Thoracic aorta (tissue), 2 donors: Measurements from ENCODE around the gene KIF1A. TPM values are rescaled to one million over a fixed set of nuclear protein-coding genes. Genes with fewer than 3 reads are reported as not detected.
"Not testable (repeated sequence)": the region's sequence is repeated elsewhere in the genome, so short reads cannot be mapped to it uniquely, and the experiment has no call there.

ENCODE experiments used
- ATAC-seq: fragments of 150-250 bp; one replicate; pipeline ENCODE4 v1.8.0; 2017; ENCODE audit warnings: low read depth; ENCODE audit not compliant: insufficient number of reproducible peaks, low FRiP score
- DNase-seq: peaks from one replicate; pipeline ENCODE4 v3.0.0-alpha.2; 2020; ENCODE audit warnings: low spot score
- H3K27ac ChIP-seq, 2 donors: fragments of 200-600 bp; sonication (generic); 1 replicate in 1 of 2; 2 replicates in 1 of 2; pipeline ENCODE4 v1.5.1; 2016; ENCODE audit warnings: mild to moderate bottlenecking in 2 of 2, moderate library complexity in 2 of 2
- H3K27me3 ChIP-seq: fragments of 200-600 bp; sonication (generic); replicated peaks from 2 replicates; pipeline ENCODE4 v1.6.0; 2016; ENCODE audit warnings: mild to moderate bottlenecking; ENCODE audit not compliant: insufficient read depth
- H3K36me3 ChIP-seq: fragments of 200-600 bp; sonication (generic); one replicate; pipeline ENCODE4 v1.5.1; 2016
- H3K4me1 ChIP-seq, 2 donors: fragments of 200-600 bp; sonication (generic); 1 replicate in 1 of 2; 2 replicates in 1 of 2; pipeline versions ENCODE4 v1.5.1 to v1.6.0; 2016; ENCODE audit warnings: low read depth in 2 of 2, mild to moderate bottlenecking in 1 of 2; ENCODE audit not compliant: control insufficient read depth in 1 of 2
- H3K4me3 ChIP-seq: fragments of 200-600 bp; sonication (generic); 2 replicates; pipeline ENCODE4 v1.5.1; 2016; ENCODE audit warnings: mild to moderate bottlenecking
- H3K9me3 ChIP-seq: fragments of 200-600 bp; sonication (generic); 2 replicates; pipeline ENCODE4 v1.5.1; 2016
- total RNA-seq, 2 donors: library from RNA; depleted of rRNA; stranded (reverse); fragments of >200 nt; gene quantifications; one replicate each; pipeline versions ENCODE4 v1.1.0 to v1.2.3, GENCODE V29; 2016
- TF ChIP-seq, protein P1 (sequence below): fragments of 200-600 bp; sonication (generic); IDR thresholded peaks from one replicate; pipeline ENCODE4 v1.5.1; 2019; ENCODE audit warnings: antibody characterized with exemption

Gene KIF1A
- total RNA-seq, 2 donors from 2014 or later: 0.92 TPM; not detected in 1

DNA sequence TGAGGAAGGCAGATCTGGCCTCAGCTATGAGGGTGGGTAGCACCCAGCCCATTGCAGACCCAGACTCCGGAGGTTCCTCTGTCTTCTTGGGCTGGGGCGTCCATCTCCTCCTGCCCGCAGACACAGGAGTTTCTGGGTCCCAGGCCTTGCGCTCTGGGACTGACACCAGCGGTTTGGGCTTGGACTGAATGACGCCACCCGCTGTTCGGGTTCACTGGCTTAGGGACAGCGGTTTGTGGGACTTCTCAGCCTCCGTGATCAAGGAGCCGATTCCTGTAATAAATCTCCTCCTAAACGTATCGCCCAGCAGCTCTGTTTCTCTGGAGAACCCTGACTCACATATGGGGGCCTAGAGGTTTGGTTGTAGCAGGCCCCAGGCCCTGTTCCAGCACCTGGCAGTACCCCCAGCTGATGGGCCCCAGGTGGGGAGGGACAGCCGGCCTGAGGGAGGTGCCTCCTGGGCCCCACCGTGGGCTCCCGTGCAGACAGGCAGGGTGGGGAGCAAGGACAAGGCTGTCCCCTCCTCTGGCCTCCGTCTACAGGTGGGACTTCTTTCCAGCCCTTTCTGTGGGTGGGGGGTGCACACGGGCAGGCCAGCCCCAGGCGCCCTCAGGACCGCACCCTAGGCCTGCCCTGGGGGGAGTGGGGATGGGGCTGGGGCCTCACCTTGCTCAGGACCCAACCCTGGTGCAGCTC, 132.8 kb downstream of the KIF1A start:
- TF ChIP-seq, protein P1, sequence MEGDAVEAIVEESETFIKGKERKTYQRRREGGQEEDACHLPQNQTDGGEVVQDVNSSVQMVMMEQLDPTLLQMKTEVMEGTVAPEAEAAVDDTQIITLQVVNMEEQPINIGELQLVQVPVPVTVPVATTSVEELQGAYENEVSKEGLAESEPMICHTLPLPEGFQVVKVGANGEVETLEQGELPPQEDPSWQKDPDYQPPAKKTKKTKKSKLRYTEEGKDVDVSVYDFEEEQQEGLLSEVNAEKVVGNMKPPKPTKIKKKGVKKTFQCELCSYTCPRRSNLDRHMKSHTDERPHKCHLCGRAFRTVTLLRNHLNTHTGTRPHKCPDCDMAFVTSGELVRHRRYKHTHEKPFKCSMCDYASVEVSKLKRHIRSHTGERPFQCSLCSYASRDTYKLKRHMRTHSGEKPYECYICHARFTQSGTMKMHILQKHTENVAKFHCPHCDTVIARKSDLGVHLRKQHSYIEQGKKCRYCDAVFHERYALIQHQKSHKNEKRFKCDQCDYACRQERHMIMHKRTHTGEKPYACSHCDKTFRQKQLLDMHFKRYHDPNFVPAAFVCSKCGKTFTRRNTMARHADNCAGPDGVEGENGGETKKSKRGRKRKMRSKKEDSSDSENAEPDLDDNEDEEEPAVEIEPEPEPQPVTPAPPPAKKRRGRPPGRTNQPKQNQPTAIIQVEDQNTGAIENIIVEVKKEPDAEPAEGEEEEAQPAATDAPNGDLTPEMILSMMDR: no peak
- DNase-seq: no peak
- no peak for ATAC-seq
- Histone ChIP-seq H3K27ac (no peak overlapping the region), H3K4me3 (no peak overlapping the region), H3K4me1 (no peaks in the 10 kb centered on the region), H3K27me3 (no peaks in the 10 kb centered on the region), H3K9me3 (no peaks in the 10 kb centered on the region), H3K36me3 (no peaks in the 10 kb centered on the region)

DNA sequence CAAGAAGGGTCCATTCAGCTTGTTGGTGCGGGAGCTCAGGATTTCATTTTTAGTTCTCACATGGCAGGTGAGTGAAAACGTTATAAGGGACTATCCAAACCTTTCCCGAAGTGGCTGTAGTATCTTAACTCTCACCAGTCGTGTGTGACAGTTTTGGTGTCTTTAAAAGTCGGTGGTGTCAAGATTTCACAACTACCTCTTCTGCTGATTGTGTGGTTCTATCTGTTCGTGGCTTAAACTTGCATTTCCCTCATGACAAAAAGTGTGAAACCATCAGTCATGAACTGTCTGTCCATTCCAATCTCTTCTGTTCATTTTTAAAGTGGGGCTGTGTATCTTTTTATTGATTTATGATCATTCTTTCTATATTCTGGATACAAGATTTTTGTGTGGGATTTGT, 133.6 kb downstream of the KIF1A start:
- TF ChIP-seq, protein P1: no peak
- DNase-seq (no peak), ATAC-seq (no peak)

DNA sequence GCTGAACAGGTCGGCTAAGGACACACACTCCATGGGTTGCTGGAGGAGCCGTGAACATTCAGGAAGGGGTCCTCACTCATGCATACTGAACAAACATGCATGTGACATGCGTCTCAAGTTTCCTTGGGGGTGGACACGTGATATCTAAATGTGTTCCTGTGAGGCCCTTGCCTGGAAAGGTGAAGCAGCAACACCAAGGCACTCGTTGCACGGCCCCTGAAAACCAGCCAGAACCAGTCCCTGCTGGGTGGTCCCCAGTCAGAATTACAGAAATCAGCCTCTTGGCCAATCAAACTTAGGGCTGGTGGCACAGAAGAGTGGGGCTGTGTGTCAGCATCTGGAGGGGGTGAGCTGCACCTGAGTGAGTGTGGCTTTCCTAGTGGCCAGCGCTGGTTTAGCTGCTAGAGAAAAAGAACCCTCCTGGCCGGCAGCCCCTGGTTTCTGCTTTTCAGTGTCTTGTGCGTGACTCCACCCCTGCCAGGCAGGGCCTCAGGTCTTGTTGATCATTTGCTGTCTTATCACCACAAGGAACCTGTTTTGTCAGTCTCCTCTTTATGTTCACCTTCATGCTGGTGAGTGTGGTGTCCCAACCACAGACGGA, 134.1 kb downstream of the KIF1A start:
- no peak for ATAC-seq
- no peak for DNase-seq

More for the DNA sequence above, 133.6 kb downstream of the KIF1A start:
- Histone ChIP-seq H3K27me3 (no peaks in the 10 kb centered on the region), H3K36me3 (no peaks in the 10 kb centered on the region), H3K9me3 (no peaks in the 10 kb centered on the region), H3K4me3 (no peak overlapping the region), H3K27ac (no peak overlapping the region), H3K4me1 (no peaks in the 10 kb centered on the region)

DNA sequence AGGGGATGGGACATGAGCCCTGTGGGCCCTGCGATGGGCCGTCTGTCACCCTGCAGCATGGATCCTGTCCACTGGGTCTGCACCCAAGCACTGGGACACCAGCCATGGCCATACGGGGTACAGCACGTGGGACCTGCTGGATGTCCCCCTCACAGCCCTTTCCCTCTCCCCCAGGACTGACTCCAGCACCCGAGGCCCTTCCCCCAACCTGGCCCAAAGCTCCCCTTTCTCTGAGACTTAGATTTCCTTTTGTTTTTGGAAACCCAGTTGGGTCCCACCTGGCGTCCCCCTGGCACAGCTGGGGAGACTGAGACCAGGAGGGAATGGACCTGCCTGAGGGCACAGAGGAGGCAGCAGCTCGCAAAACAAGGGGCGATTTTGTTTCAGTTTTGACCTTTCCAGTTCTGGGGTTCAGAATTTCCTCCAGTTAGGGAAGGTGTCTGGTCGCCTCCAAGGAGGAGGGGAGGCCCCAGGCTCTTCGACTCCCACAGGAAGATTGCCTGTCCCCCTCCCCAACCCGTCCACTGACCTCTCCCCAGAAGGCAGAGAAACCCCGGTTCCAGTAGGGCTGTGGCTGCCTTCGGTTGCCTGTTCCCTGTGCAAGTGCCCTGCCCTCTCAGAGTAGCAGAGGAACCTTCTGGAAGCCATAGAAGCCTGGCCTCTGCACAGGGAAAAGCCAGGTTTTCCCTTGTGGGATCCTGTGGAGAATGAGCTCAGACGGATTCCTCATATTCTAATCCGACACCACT, 135.9 kb downstream of the KIF1A start:
- H3K4me1 ChIP-seq, H3K9me3 ChIP-seq, DNase-seq, H3K4me3 ChIP-seq, ATAC-seq, H3K27me3 ChIP-seq, H3K36me3 ChIP-seq, H3K27ac ChIP-seq: not testable (repeated sequence)

More for the DNA sequence above, 134.1 kb downstream of the KIF1A start:
- TF ChIP-seq, protein P1: no peak
- no peak overlapping the region for H3K27ac ChIP-seq
- no peaks in the 10 kb centered on the region for H3K36me3 ChIP-seq
- no peak overlapping the region for H3K4me3 ChIP-seq
- no peaks in the 10 kb centered on the region for H3K9me3 ChIP-seq
- H3K27me3 ChIP-seq: no peaks in the 10 kb centered on the region
- no peaks in the 10 kb centered on the region for H3K4me1 ChIP-seq

DNA sequence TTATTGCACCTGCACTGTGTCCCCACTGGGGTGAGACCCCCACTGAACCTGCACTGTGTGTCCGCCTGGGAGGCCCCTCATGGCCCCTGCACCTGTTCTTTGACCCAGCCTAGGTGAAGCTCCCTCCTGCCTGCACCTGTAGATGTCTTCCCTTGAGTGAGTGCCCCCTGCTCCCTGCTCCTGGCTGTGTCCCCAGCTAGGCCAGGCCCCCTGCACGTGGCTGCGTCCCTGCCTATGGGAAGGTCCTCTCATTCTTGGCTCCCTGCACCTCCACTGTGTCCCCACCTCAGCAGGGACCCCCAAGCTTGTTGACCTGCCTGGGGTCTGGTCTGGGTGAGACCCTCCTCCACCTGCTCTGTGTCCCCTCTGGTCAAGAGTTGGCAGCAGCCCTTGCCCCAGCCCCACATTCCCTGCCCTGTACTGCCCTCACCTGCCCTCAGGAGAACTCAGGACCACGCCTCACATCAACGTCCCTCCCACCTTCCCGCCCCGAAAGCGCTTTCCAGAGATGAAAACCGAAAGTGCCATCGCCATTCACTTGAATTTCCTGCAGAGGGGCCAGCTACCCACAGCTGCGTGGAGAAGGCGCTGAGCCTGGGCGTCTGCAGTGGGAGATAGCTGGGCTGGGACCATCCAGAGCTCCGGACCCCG, 136.6 kb downstream of the KIF1A start:
- H3K4me3 ChIP-seq, H3K27me3 ChIP-seq, H3K36me3 ChIP-seq, H3K4me1 ChIP-seq, ATAC-seq, H3K27ac ChIP-seq, DNase-seq, H3K9me3 ChIP-seq: not testable (repeated sequence)

DNA sequence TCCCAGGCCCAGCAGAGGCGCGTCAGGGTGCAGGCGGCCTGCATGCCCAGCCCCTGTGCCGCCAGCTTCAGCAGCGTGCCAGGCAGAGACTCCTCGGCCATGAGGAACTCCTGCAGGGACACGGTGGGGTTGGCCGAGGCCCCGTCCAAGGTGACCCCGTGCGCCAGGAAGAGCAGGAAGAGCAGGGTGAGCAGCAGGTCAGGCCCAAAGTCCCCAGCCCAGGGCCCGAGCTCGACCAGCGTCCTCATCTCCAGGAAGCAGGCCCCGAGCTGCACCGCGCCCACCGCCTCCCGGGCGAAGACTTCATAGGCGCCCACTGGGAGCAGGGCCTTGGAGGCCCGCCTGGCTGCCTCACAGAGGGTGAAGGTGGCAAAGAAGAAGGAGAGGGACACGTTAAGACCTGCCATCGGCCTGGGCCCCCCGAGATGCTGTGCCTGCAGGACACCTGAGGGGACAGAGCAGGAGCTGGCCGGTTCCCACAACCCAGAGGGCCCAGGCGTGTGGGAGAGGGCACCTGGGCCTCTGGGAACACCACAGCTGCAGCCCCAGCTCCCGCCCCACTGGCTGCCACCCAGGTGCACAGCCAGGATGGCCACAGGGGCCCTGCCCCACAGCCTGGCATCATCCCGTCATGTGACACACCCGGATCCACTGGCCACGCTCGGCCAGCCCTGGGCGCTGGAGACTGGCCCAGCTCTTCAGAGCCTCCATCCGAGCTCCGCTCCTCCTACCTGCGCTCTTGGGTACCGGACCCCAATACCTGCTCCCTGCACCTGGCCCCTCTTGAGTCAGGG, 137.4 kb downstream of the KIF1A start, which contains the start of gene AQP12B:
Gene AQP12B, minus strand, starts transcription at position 455 of the 794 bp plus-strand sequence. Its CDS starts 48 bp downstream, at position 407.
- H3K4me1 ChIP-seq, ATAC-seq, H3K27me3 ChIP-seq, H3K36me3 ChIP-seq, H3K27ac ChIP-seq, H3K4me3 ChIP-seq, H3K9me3 ChIP-seq, DNase-seq: not testable (repeated sequence)

DNA sequence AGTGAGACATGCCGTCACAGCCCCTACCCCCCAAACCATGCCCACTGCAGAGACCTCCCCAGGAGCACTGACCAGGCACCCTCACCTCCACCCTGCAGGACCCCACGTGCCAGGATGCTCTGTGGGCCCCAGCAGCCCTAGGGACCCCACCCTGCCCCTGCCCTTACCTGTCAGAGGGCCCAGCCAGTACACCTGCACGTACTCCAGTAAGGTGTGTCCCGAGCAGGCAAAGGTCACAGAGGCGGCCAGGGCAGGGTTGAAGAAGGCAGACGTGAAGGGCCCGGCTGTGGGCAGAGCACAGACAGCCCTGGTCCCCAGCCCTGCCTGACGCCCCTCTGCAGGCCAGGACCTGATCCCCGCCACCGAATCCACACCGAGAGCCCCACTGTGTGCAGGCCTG, 139.8 kb downstream of the KIF1A start:
- not testable (repeated sequence) for H3K27me3 ChIP-seq, ATAC-seq, H3K36me3 ChIP-seq, H3K9me3 ChIP-seq, H3K4me3 ChIP-seq, H3K4me1 ChIP-seq, H3K27ac ChIP-seq, DNase-seq

DNA sequence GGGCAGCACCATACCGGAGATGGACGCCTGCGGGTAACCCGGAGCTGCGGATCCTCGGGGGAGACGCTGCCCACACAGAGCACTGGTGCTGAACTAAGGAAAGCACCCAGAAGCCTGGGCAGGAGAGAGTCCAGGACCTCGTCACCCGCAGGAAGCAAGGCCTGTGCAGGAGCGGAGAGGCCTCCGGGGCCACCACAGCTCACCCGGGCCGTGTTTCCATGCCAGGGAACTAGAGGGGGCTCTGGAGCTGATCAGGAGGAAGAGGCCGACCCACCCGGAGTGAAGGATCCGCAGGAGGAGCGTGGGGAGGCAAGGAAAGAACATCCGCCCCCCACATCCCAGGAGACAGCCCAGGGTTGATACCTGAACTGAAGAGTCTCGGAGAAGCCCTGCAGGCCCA, 141.1 kb downstream of the KIF1A start:
- H3K4me1 ChIP-seq, H3K27me3 ChIP-seq, H3K36me3 ChIP-seq, H3K4me3 ChIP-seq, H3K27ac ChIP-seq, DNase-seq, H3K9me3 ChIP-seq, ATAC-seq: not testable (repeated sequence)
